Stimulated activated CD8-positive, alpha-beta memory T cell treated with anti-CD3 and anti-CD28 coated beads, Interleukin-2, amount 100 ng/mL, for 48 hours (primary cell): ENCODE data around the gene ELF1.

ENCODE experiments used
- DNase-seq, 2 donors: peaks; one replicate each; pipeline ENCODE4 v3.0.0-alpha.2; 2020; ENCODE audit warnings: low read depth in 2 of 2

The ELF1 gene

GRCh38 chr13:41019011-41019487 is at the start of gene ELF1:
TSS of gene ELF1 (minus strand) at chr13:41019316. CDS start at chr13:40982054, 37,262 bp downstream.
- peak in 1 of 2 donors; percentile 30 for DNase-seq

GRCh38 chr13:41065078-41065477 is 46.0 kb upstream of the ELF1 start:
- no peak for DNase-seq

GRCh38 chr13:41064493-41064892 is 45.4 kb upstream of the ELF1 start:
- DNase-seq = no peak

- no peak for DNase-seq
Measured at GRCh38 chr13:41061914-41062837, 43.1 kb upstream of the ELF1 start.

GRCh38 chr13:41061075-41061913 is 42.2 kb upstream of the ELF1 start, which contains the start of gene WBP4:
TSS of gene WBP4 (plus strand) at chr13:41061509. CDS start at chr13:41061674, 165 bp downstream.
- DNase-seq = peak; percentile 82 to 83

- peak; percentile 80 to 84 for DNase-seq
Measured at GRCh38 chr13:41060724-41061074, 41.6 kb upstream of the ELF1 start.

GRCh38 chr13:41060082-41060723 is 41.1 kb upstream of the ELF1 start:
- DNase-seq = peak; percentile 70 to 74

- no peak for DNase-seq
Measured at GRCh38 chr13:41059456-41060081, 40.5 kb upstream of the ELF1 start.

GRCh38 chr13:41058295-41059070 is 39.4 kb upstream of the ELF1 start:
- DNase-seq = no peak

GRCh38 chr13:41056826-41057711 is 38.0 kb upstream of the ELF1 start:
- no peak for DNase-seq

- DNase-seq = no peak
Measured at GRCh38 chr13:41056194-41056593, 37.1 kb upstream of the ELF1 start.

- DNase-seq = no peak
Measured at GRCh38 chr13:41054919-41055619, 36.0 kb upstream of the ELF1 start.

- DNase-seq = no peak
Measured at GRCh38 chr13:41054212-41054877, 35.2 kb upstream of the ELF1 start.

- no peak for DNase-seq
Measured at GRCh38 chr13:41053384-41053826, 34.3 kb upstream of the ELF1 start.

GRCh38 chr13:41052441-41052840 is 33.3 kb upstream of the ELF1 start:
- no peak for DNase-seq

GRCh38 chr13:41049480-41050440 is 30.6 kb upstream of the ELF1 start:
- no peak for DNase-seq

- DNase-seq = no peak
Measured at GRCh38 chr13:41048640-41049039, 29.5 kb upstream of the ELF1 start.
